A549 (cell line): ENCODE results near the gene LHX4.

Source experiments
- CEBPB ChIP-seq, 2 experiments: fragments of >200 bp in 1 of 2; sonication (Bioruptor Twin) in 1 of 2; formaldehyde crosslinking in 1 of 2; IDR thresholded peaks; 2 replicates each; pipeline ENCODE4 v1.6.1; 2012 to 2016
- CTCF ChIP-seq: fragments of >200 bp; sonication (Bioruptor Twin); formaldehyde crosslinking; IDR thresholded peaks from 3 replicates; pipeline ENCODE4 v1.5.1; 2016
- HOXA7 ChIP-seq: fragments of 250-450 bp; sonication (Bioruptor Pico); IDR thresholded peaks from 2 replicates; pipeline ENCODE4 v1.5.0; 2020; ENCODE audit warnings: mild to moderate bottlenecking, moderate library complexity
- POLR2A ChIP-seq: IDR thresholded peaks from 2 replicates; pipeline ENCODE4 v1.6.1; 2012; ENCODE audit warnings: mild to moderate bottlenecking, low read length
- ZC3H11A ChIP-seq: fragments of 450-650 bp; IDR thresholded peaks from 2 replicates; pipeline ENCODE4 v1.6.1; 2014; ENCODE audit warnings: antibody characterized with exemption, mild to moderate bottlenecking

GRCh38 chr1:180258935-180259334 lies 28.9 kb downstream of the LHX4 start:
- TF ChIP-seq CEBPB (IDR thresholded peaks at IDR 0.05) (no peak), CTCF (no peak), HOXA7 (CRISPR knock-in tag) (no peak), POLR2A (no peak), ZC3H11A (no peak)
